H1 (cell line): ENCODE results near the gene MARVELD2. TPM values are rescaled to one million over a fixed set of nuclear protein-coding genes. Genes with fewer than 3 reads are reported as not detected.

Experiments
- CTCF ChIA-PET: fragments of 300-600 bp; sonication (Branson Sonifier 250); formaldehyde crosslinking; loops from one replicate; lab custom pipeline; 2021; ENCODE audit not compliant: partially characterized antibody; lab: Charles Lee
- POLR2A ChIA-PET: fragments of 300-600 bp; sonication (Branson Sonifier 250); formaldehyde crosslinking; loops from one replicate; lab custom pipeline; 2021; ENCODE audit warnings: inconsistent platforms; ENCODE audit not compliant: partially characterized antibody; lab: Charles Lee
- DNase-seq, 2 experiments: peaks; one replicate each; pipeline versions ENCODE4 v3.0.0 to v3.0.0-alpha.2; 2010 to 2022; ENCODE audit warnings: low spot score in 2 of 2, low read depth in 1 of 2, mixed read lengths in 1 of 2
- FAIRE-seq: peaks from 2 replicates; lab custom pipeline; 2011; peaks lifted over from hg19 to GRCh38; lab: Jason Lieb, UNC
- H2AFZ ChIP-seq: 2 replicates; pipeline ENCODE4 v1.8.1; 2012; ENCODE audit warnings: low read length, inconsistent platforms
- H2AK5ac ChIP-seq: 2 replicates; pipeline ENCODE4 v1.6.1; 2013; ENCODE audit warnings: low read depth, low read length
- H2BK120ac ChIP-seq: replicated peaks from 2 replicates; pipeline ENCODE3; 2013; ENCODE audit warnings: low read depth, low read length, inconsistent platforms
- H2BK12ac ChIP-seq: 2 replicates; pipeline ENCODE4 v1.6.1; 2013; ENCODE audit warnings: low read depth, low read length
- H2BK15ac ChIP-seq: 2 replicates; pipeline ENCODE4 v1.6.1; 2013; ENCODE audit warnings: low read length
- H2BK20ac ChIP-seq: 2 replicates; pipeline ENCODE4 v1.6.1; 2013; ENCODE audit warnings: low read length
- H2BK5ac ChIP-seq: 2 replicates; pipeline ENCODE4 v1.6.1; 2013; ENCODE audit warnings: low read depth, low read length
- H3K14ac ChIP-seq: 2 replicates; pipeline ENCODE4 v1.6.1; 2013; ENCODE audit warnings: inconsistent platforms; ENCODE audit not compliant: insufficient read length
- H3K18ac ChIP-seq: 2 replicates; pipeline ENCODE4 v1.6.1; 2013; ENCODE audit warnings: low read length; ENCODE audit errors: extremely low read depth
- H3K23ac ChIP-seq: 2 replicates; pipeline ENCODE4 v1.6.1; 2013; ENCODE audit warnings: inconsistent platforms; ENCODE audit not compliant: insufficient read length
- H3K23me2 ChIP-seq: 2 replicates; pipeline ENCODE4 v1.6.1; 2013; ENCODE audit warnings: low read depth, low read length
- H3K27ac ChIP-seq: 2 replicates; pipeline ENCODE4 v1.6.1; 2011; ENCODE audit warnings: low read depth, low read length, inconsistent platforms
- H3K27me3 ChIP-seq, 4 experiments: replicated peaks in 1 of 4; 1 replicate in 1 of 4; 2 replicates in 3 of 4; pipeline versions ENCODE4 v1.6.1 to v1.8.1; 2011 to 2013; ENCODE audit warnings: low read length in 3 of 4, mild to moderate bottlenecking in 3 of 4, inconsistent platforms in 2 of 4, mixed read lengths in 2 of 4, moderate library complexity in 1 of 4; ENCODE audit not compliant: control insufficient read depth in 3 of 4, insufficient read depth in 3 of 4; ENCODE audit errors: extremely low read depth in 1 of 4
- H3K36me3 ChIP-seq, 4 experiments: 2 replicates each; pipeline versions ENCODE4 v1.6.1 to v1.8.1; 2011 to 2013; ENCODE audit warnings: mild to moderate bottlenecking in 4 of 4, low read length in 3 of 4, moderate library complexity in 2 of 4, control low read depth in 1 of 4, inconsistent platforms in 1 of 4; ENCODE audit not compliant: insufficient read depth in 4 of 4, control insufficient read depth in 2 of 4
- H3K4ac ChIP-seq: replicated peaks from 2 replicates; pipeline ENCODE3; 2013; ENCODE audit warnings: low read length, low read depth, mixed read lengths, inconsistent platforms; ENCODE audit not compliant: insufficient read length
- H3K4me1 ChIP-seq, 4 experiments: replicated peaks in 1 of 4; 1 replicate in 1 of 4; 2 replicates in 3 of 4; pipeline versions ENCODE4 v1.6.1 to v1.8.1; 2011 to 2013; ENCODE audit warnings: low read length in 3 of 4, inconsistent platforms in 2 of 4, mixed read lengths in 1 of 4; ENCODE audit not compliant: insufficient read depth in 4 of 4, control insufficient read depth in 3 of 4
- H3K4me2 ChIP-seq, 2 experiments: 2 replicates each; pipeline versions ENCODE4 v1.6.1 to v1.8.1; 2011 to 2013; ENCODE audit warnings: low read depth in 2 of 2, low read length in 2 of 2, control low read depth in 1 of 2, inconsistent platforms in 1 of 2, mild to moderate bottlenecking in 1 of 2; ENCODE audit not compliant: insufficient read depth in 1 of 2
- H3K4me3 ChIP-seq, 4 experiments: fragments of 200-600, 300-600 bp in 1 of 4; sonication (generic), shearing (Covaris generic), sonication (Bioruptor Twin) in 1 of 4; 2 replicates each; pipeline versions ENCODE4 v1.5.1 to v1.8.1; 2011 to 2016; ENCODE audit warnings: low read length in 4 of 4, low read depth in 3 of 4, control low read depth in 2 of 4, inconsistent platforms in 2 of 4, mild to moderate bottlenecking in 2 of 4, mixed read lengths in 1 of 4, moderate library complexity in 1 of 4; ENCODE audit not compliant: insufficient read depth in 2 of 4; ENCODE audit errors: extremely low read depth in 1 of 4
- H3K56ac ChIP-seq: replicated peaks from 2 replicates; pipeline ENCODE3; 2013; ENCODE audit warnings: low read depth, mild to moderate bottlenecking, mixed read lengths, low read length, inconsistent platforms; ENCODE audit not compliant: insufficient read length
- H3K79me1 ChIP-seq: 2 replicates; pipeline ENCODE4 v1.6.1; 2013; ENCODE audit warnings: low read depth, low read length, control low read depth
- H3K79me2 ChIP-seq, 2 experiments: 2 replicates each; pipeline versions ENCODE4 v1.6.1 to v1.8.1; 2012 to 2013; ENCODE audit warnings: low read length in 2 of 2, mild to moderate bottlenecking in 2 of 2, inconsistent platforms in 1 of 2; ENCODE audit not compliant: insufficient read depth in 2 of 2, control insufficient read depth in 1 of 2
- H3K9ac ChIP-seq, 4 experiments: replicated peaks in 1 of 4; 1 replicate in 1 of 4; 2 replicates in 3 of 4; pipeline versions ENCODE4 v1.6.1 to v1.8.1; 2011 to 2013; ENCODE audit warnings: low read depth in 3 of 4, low read length in 3 of 4, control low read depth in 2 of 4, mild to moderate bottlenecking in 2 of 4, moderate library complexity in 2 of 4, inconsistent platforms in 1 of 4; ENCODE audit errors: extremely low read depth in 1 of 4
- H3K9me3 ChIP-seq, 2 experiments: 2 replicates each; pipeline versions ENCODE4 v1.6.1 to v1.8.1; 2012 to 2013; ENCODE audit warnings: mild to moderate bottlenecking in 2 of 2, moderate library complexity in 2 of 2, control low read depth in 1 of 2, inconsistent platforms in 1 of 2, low read depth in 1 of 2, low read length in 1 of 2, mixed read lengths in 1 of 2; ENCODE audit not compliant: insufficient read depth in 2 of 2
- H4K20me1 ChIP-seq, 2 experiments: replicated peaks in 1 of 2; 2 replicates each; pipeline versions ENCODE3 to v1.8.1; 2011 to 2013; ENCODE audit warnings: inconsistent platforms in 2 of 2, low read length in 2 of 2, mild to moderate bottlenecking in 1 of 2; ENCODE audit not compliant: insufficient read depth in 2 of 2, control insufficient read depth in 1 of 2
- H4K5ac ChIP-seq: 2 replicates; pipeline ENCODE4 v1.6.1; 2013; ENCODE audit warnings: low read length, low read depth, mixed read lengths, inconsistent platforms; ENCODE audit not compliant: insufficient read length
- H4K8ac ChIP-seq: 2 replicates; pipeline ENCODE4 v1.8.0; 2013; ENCODE audit warnings: mild to moderate bottlenecking, moderate library complexity, low read length, inconsistent platforms; ENCODE audit not compliant: insufficient read depth; ENCODE audit errors: extremely low read depth
- H4K91ac ChIP-seq: replicated peaks from 2 replicates; pipeline ENCODE3; 2013; ENCODE audit warnings: low read length, mixed read lengths, inconsistent platforms; ENCODE audit not compliant: insufficient read length
- CHD1 ChIP-seq: IDR thresholded peaks from 2 replicates; pipeline ENCODE4 v1.6.1; 2012; ENCODE audit warnings: low read depth, low read length, improper control_type of control experiment
- CHD2 ChIP-seq: IDR thresholded peaks from 2 replicates; pipeline ENCODE4 v1.6.1; 2012; ENCODE audit warnings: low read length, improper control_type of control experiment
- GABPA ChIP-seq: IDR thresholded peaks from 2 replicates; pipeline ENCODE4 v1.6.1; 2011; ENCODE audit warnings: mild to moderate bottlenecking, low read length, moderate library complexity, borderline replicate concordance; ENCODE audit not compliant: insufficient read depth
- JUN ChIP-seq: IDR thresholded peaks from 2 replicates; pipeline ENCODE4 v1.6.1; 2011; ENCODE audit warnings: low read depth, mild to moderate bottlenecking, improper control_type of control experiment, low read length
- KDM4A ChIP-seq: IDR thresholded peaks from one replicate; pipeline ENCODE4 v1.7.1; 2012; ENCODE audit warnings: low read depth, mild to moderate bottlenecking, moderate library complexity, low read length, inconsistent platforms; ENCODE audit not compliant: severe bottlenecking
- NANOG ChIP-seq: IDR thresholded peaks from 2 replicates; pipeline ENCODE4 v1.6.1; 2011; ENCODE audit warnings: low read length, low read depth, mild to moderate bottlenecking, inconsistent platforms; ENCODE audit not compliant: insufficient read depth, poor library complexity, severe bottlenecking
- POU5F1 ChIP-seq: IDR thresholded peaks from 2 replicates; pipeline ENCODE4 v1.6.1; 2011; ENCODE audit warnings: low read depth, mild to moderate bottlenecking, low read length, moderate library complexity
- SIRT6 ChIP-seq: IDR thresholded peaks from one replicate; pipeline ENCODE4 v1.7.1; 2012; ENCODE audit warnings: low read length, inconsistent platforms
- SP1 ChIP-seq: IDR thresholded peaks from 2 replicates; pipeline ENCODE4 v1.6.1; 2011; ENCODE audit warnings: low read depth, low read length
- SP2 ChIP-seq: IDR thresholded peaks from 2 replicates; pipeline ENCODE4 v1.6.1; 2012; ENCODE audit warnings: mild to moderate bottlenecking, low read length, inconsistent platforms
- TAF7 ChIP-seq: optimal IDR thresholded peaks from 2 replicates; pipeline ENCODE3; 2011; ENCODE audit warnings: low read depth, mild to moderate bottlenecking, inconsistent platforms, low read length, moderate library complexity, borderline replicate concordance
- polyA plus RNA-seq, 7 experiments: library from polyadenylated mRNA; depleted of rRNA in 3 of 7; stranded (reverse) in 5 of 7; unstranded in 2 of 7; fragments of >200 nt in 5 of 7; fragments of 200-250 nt in 2 of 7; gene quantifications; 1 replicate in 5 of 7; 2 replicates in 1 of 7; 4 replicates in 1 of 7; pipeline versions ENCODE4 v1.2.1 to v1.2.3, GENCODE V29; 2011 to 2013; ENCODE audit warnings: missing spikeins in 2 of 7, mixed read lengths in 2 of 7
- total RNA-seq: library from RNA; stranded (reverse); fragmentation: NEBNext Ultra II Directional; extraction: Animal tissue kit (Norgen Biotek cat#: 25700); gene quantifications from 2 replicates; pipeline ENCODE4 v1.2.1, GENCODE V29; 2021
- TF ChIP-seq, protein P1 (sequence below): IDR thresholded peaks from 2 replicates; pipeline ENCODE4 v1.6.1; 2012; ENCODE audit warnings: low read length, inconsistent platforms

Gene MARVELD2
- total and polyA plus RNA-seq, 2 of the 8 experiments (the other 6 are each of a cell fraction or from before 2014, with no cell fraction given), result 18.7 to 31.0 TPM

DNA sequence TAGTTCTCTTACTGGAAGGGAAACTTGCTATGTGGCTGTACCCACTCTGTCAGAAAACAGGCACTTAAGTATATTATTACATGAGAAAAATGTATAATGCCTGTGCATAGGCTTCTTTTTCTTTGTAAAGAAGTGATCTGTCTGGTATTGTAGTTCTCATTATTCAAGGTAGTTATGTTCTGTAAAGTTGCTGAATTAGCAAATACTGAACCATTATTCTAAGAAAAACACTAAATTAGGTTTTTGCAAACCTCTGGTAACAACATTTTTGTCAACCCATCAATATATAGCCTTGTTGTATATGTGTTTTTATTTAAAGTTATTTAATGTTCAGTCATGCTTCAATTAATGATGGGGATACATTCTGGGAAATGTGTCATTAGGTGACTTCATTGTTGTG, 36.5 kb upstream of the MARVELD2 start:
- Histone ChIP-seq H3K27ac (no peak overlapping the region), H2BK5ac (no peak overlapping the region), H4K91ac (no peak overlapping the region), H2BK15ac (no peak overlapping the region), H3K36me3 (peaks cover 3 to 49% (median 17%) of the 10 kb centered on the region in 4 experiments), H2AFZ (no peak overlapping the region), H3K23me2 (no peaks in the 10 kb centered on the region), H3K4ac (no peak overlapping the region), H3K79me2 (no peaks in the 10 kb centered on the region), H2BK120ac (no peak overlapping the region), H3K4me3 (no peak overlapping the region), H2BK20ac (no peak overlapping the region), H3K4me2 (no peak overlapping the region), H2BK12ac (no peak overlapping the region), H4K20me1 (no peaks in the 10 kb centered on the region), H4K8ac (no peak overlapping the region), H4K5ac (no peak overlapping the region), H3K9ac (no peak overlapping the region), H3K27me3 (no peaks in the 10 kb centered on the region), H3K79me1 (no peaks in the 10 kb centered on the region), H3K18ac (no peak overlapping the region), H3K23ac (no peak overlapping the region), H2AK5ac (no peak overlapping the region), H3K4me1 (no peaks in the 10 kb centered on the region), H3K14ac (no peak overlapping the region), H3K9me3 (no peaks in the 10 kb centered on the region), H3K56ac (no peak overlapping the region)
- POLR2A ChIA-PET, result no interaction called here
- CTCF ChIA-PET, result interaction anchor here (1.5 kb wide), 1 partner anchor 16 kb away, joined by 3 read pairs; no protein-coding TSS in a partner anchor
- no peak for DNase-seq
- FAIRE-seq, result no peak
- no peak for TF ChIP-seq GABPA
- no peak for TF ChIP-seq SIRT6
- TF ChIP-seq POU5F1, result no peak
- TF ChIP-seq KDM4A, result no peak
- no peak for TF ChIP-seq CHD2
- no peak for TF ChIP-seq SP2
- TF ChIP-seq JUN, result no peak
- no peak for TF ChIP-seq NANOG
- TF ChIP-seq CHD1, result no peak
- no peak for TF ChIP-seq SP1
- TF ChIP-seq, protein P1, sequence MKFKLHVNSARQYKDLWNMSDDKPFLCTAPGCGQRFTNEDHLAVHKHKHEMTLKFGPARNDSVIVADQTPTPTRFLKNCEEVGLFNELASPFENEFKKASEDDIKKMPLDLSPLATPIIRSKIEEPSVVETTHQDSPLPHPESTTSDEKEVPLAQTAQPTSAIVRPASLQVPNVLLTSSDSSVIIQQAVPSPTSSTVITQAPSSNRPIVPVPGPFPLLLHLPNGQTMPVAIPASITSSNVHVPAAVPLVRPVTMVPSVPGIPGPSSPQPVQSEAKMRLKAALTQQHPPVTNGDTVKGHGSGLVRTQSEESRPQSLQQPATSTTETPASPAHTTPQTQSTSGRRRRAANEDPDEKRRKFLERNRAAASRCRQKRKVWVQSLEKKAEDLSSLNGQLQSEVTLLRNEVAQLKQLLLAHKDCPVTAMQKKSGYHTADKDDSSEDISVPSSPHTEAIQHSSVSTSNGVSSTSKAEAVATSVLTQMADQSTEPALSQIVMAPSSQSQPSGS, result no peak
- TF ChIP-seq TAF7, result no peak
